ENCODE results near the gene MIA.

DNA sequence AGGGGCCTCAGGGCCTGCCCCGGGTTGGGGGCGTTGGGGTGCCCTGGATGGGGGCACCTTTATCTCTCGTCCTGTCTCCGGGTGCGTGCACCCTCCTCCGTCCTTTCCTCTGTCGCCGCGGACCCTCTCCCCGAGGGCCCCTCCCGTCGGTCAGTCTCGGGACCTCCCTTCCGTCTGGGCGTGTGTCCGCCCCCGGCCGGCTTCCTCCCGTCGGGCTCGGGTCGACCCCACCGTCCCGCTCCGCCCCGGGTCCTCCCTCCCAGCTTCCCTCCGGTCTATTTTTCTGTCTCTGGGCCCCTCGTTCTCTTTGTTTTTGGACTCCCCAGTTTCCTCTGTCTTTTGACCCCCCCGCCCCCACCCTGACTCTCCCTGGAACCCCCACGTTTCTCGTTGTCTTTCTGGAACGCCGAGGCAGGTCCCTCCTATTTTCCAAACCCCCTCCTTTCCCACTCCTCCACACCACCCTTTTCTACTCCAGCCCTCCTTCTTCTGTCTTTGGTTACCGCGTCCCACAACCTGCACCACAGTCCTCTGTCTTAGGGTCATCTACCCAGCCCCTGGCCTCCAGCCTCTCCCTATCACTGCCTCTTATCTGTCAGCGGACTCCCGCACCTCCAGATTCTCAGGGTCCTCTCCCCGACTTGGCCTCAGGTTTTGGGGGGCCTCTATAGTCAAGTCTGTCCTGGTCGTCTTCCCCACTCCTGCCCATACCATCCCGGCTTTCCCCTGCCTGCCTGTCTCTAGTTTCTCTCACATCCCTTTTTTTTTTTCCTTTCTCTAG lies 24.4 kb downstream of the MIA start:
- TF ChIP-seq, protein P1, sequence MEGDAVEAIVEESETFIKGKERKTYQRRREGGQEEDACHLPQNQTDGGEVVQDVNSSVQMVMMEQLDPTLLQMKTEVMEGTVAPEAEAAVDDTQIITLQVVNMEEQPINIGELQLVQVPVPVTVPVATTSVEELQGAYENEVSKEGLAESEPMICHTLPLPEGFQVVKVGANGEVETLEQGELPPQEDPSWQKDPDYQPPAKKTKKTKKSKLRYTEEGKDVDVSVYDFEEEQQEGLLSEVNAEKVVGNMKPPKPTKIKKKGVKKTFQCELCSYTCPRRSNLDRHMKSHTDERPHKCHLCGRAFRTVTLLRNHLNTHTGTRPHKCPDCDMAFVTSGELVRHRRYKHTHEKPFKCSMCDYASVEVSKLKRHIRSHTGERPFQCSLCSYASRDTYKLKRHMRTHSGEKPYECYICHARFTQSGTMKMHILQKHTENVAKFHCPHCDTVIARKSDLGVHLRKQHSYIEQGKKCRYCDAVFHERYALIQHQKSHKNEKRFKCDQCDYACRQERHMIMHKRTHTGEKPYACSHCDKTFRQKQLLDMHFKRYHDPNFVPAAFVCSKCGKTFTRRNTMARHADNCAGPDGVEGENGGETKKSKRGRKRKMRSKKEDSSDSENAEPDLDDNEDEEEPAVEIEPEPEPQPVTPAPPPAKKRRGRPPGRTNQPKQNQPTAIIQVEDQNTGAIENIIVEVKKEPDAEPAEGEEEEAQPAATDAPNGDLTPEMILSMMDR (conservative IDR thresholded peaks at IDR 0.05; ENCODE audit: low read depth, low read length), result no peak
- TF ChIP-seq EZH2 (IDR thresholded peaks at IDR 0.05; ENCODE audit: borderline replicate concordance, low read depth, low read length, poor library complexity, severe bottlenecking), result no peak
